ENCODE results near the gene STX1B.
"Not testable (repeated sequence)": the region's sequence is repeated elsewhere in the genome, so short reads cannot be mapped to it uniquely, and the experiment has no call there.

STX1B gene

GRCh38 chr16:30949650-30950515, 60.6 kb downstream of the STX1B start:
- no peak overlapping the region; the same call in 1 of the 2 replicates for H3K27ac ChIP-seq (ENCODE audit: low read depth, low read length)

GRCh38 chr16:30948667-30949649, 61.5 kb downstream of the STX1B start, which contains the start of gene ORAI3:
Gene ORAI3, plus strand, starts transcription at chr16:30949068. Its CDS starts 222 bp downstream, at chr16:30949290.
- Histone ChIP-seq H3K9ac (ENCODE audit: low read length) (peak within 1 kb of the TSS; percentile 72), H3K4me1 (ENCODE audit: control insufficient read depth, insufficient read depth, low read length) (peaks cover 23% of the 10 kb centered on the region), H3K36me3 (ENCODE audit: control insufficient read depth, insufficient read depth, low read length) (peaks cover 21% of the 10 kb centered on the region), H3K27me3 (ENCODE audit: control insufficient read depth, insufficient read depth, low read length) (no peaks in the 10 kb centered on the region), H3K27ac (ENCODE audit: low read depth, low read length) (peak within 1 kb of the TSS; percentile 87), H3K4me3 (ENCODE audit: low read depth, low read length) (peak within 1 kb of the TSS; percentile 75), H3K9me3 (ENCODE audit: control insufficient read depth, insufficient read depth, low read depth, low read length) (no peaks in the 10 kb centered on the region)

More at GRCh38 chr16:30949650-30950515, 60.6 kb downstream of the STX1B start:
- Histone ChIP-seq H3K4me3 (ENCODE audit: low read depth, low read length) (peak overlapping the region; percentile 75), H3K36me3 (ENCODE audit: control insufficient read depth, insufficient read depth, low read length) (peaks cover 13% of the 10 kb centered on the region), H3K9me3 (ENCODE audit: control insufficient read depth, insufficient read depth, low read depth, low read length) (no peaks in the 10 kb centered on the region), H3K9ac (ENCODE audit: low read length) (peak overlapping the region; percentile 72), H3K27me3 (ENCODE audit: control insufficient read depth, insufficient read depth, low read length) (no peaks in the 10 kb centered on the region), H3K4me1 (ENCODE audit: control insufficient read depth, insufficient read depth, low read length) (peaks cover 23% of the 10 kb centered on the region)

GRCh38 chr16:30947859-30948666, 62.4 kb downstream of the STX1B start:
- Histone ChIP-seq H3K4me3 (ENCODE audit: low read depth, low read length) (peak overlapping the region; percentile 75), H3K9ac (ENCODE audit: low read length) (peak overlapping the region; percentile 70), H3K36me3 (ENCODE audit: control insufficient read depth, insufficient read depth, low read length) (peaks cover 27% of the 10 kb centered on the region), H3K9me3 (ENCODE audit: control insufficient read depth, insufficient read depth, low read depth, low read length) (no peaks in the 10 kb centered on the region), H3K27me3 (ENCODE audit: control insufficient read depth, insufficient read depth, low read length) (no peaks in the 10 kb centered on the region), H3K27ac (ENCODE audit: low read depth, low read length) (peak overlapping the region; percentile 87), H3K4me1 (ENCODE audit: control insufficient read depth, insufficient read depth, low read length) (peaks cover 20% of the 10 kb centered on the region)

GRCh38 chr16:30947541-30947858, 62.9 kb downstream of the STX1B start:
- Histone ChIP-seq H3K9me3 (ENCODE audit: control insufficient read depth, insufficient read depth, low read depth, low read length) (no peaks in the 10 kb centered on the region), H3K27ac (ENCODE audit: low read depth, low read length) (peak overlapping the region; percentile 87), H3K27me3 (ENCODE audit: control insufficient read depth, insufficient read depth, low read length) (no peaks in the 10 kb centered on the region), H3K4me1 (ENCODE audit: control insufficient read depth, insufficient read depth, low read length) (peaks cover 25% of the 10 kb centered on the region), H3K4me3 (ENCODE audit: low read depth, low read length) (peak overlapping the region; percentile 69), H3K36me3 (ENCODE audit: control insufficient read depth, insufficient read depth, low read length) (peaks cover 33% of the 10 kb centered on the region), H3K9ac (ENCODE audit: low read length) (peak overlapping the region; percentile 70)

- Histone ChIP-seq H3K27me3 (ENCODE audit: control insufficient read depth, insufficient read depth, low read length) (no peaks in the 10 kb centered on the region), H3K9ac (ENCODE audit: low read length) (peak overlapping the region; percentile 13), H3K27ac (ENCODE audit: low read depth, low read length) (no peak overlapping the region), H3K9me3 (ENCODE audit: control insufficient read depth, insufficient read depth, low read depth, low read length) (no peaks in the 10 kb centered on the region), H3K4me1 (ENCODE audit: control insufficient read depth, insufficient read depth, low read length) (peaks cover 30% of the 10 kb centered on the region), H3K4me3 (ENCODE audit: low read depth, low read length) (no peak overlapping the region), H3K36me3 (ENCODE audit: control insufficient read depth, insufficient read depth, low read length) (peaks cover 38% of the 10 kb centered on the region)
These were observed 63.5 kb downstream of the STX1B start for GRCh38 chr16:30946671-30947540.

- Histone ChIP-seq H3K9ac (ENCODE audit: low read length) (no peak overlapping the region), H3K4me1 (ENCODE audit: control insufficient read depth, insufficient read depth, low read length) (peaks cover 19% of the 10 kb centered on the region), H3K9me3 (ENCODE audit: control insufficient read depth, insufficient read depth, low read depth, low read length) (no peaks in the 10 kb centered on the region), H3K4me3 (ENCODE audit: low read depth, low read length) (no peak overlapping the region), H3K36me3 (ENCODE audit: control insufficient read depth, insufficient read depth, low read length) (peaks cover 47% of the 10 kb centered on the region), H3K27me3 (ENCODE audit: control insufficient read depth, insufficient read depth, low read length) (no peaks in the 10 kb centered on the region), H3K27ac (ENCODE audit: low read depth, low read length) (no peak overlapping the region)
These were observed 66.1 kb downstream of the STX1B start for GRCh38 chr16:30944352-30944751.

- Histone ChIP-seq H3K27ac (ENCODE audit: low read depth, low read length) (no peak overlapping the region), H3K4me1 (ENCODE audit: control insufficient read depth, insufficient read depth, low read length) (peaks cover 19% of the 10 kb centered on the region), H3K9me3 (ENCODE audit: control insufficient read depth, insufficient read depth, low read depth, low read length) (no peaks in the 10 kb centered on the region), H3K9ac (ENCODE audit: low read length) (peak overlapping the region; percentile 27), H3K27me3 (ENCODE audit: control insufficient read depth, insufficient read depth, low read length) (no peaks in the 10 kb centered on the region), H3K36me3 (ENCODE audit: control insufficient read depth, insufficient read depth, low read length) (peaks cover 54% of the 10 kb centered on the region), H3K4me3 (ENCODE audit: low read depth, low read length) (no peak overlapping the region)
These were observed 68.0 kb downstream of the STX1B start for GRCh38 chr16:30942426-30942806.

- H3K27me3 ChIP-seq (ENCODE audit: control insufficient read depth, insufficient read depth, low read length) = no peaks in the 10 kb centered on the region
- H3K4me1 ChIP-seq (ENCODE audit: control insufficient read depth, insufficient read depth, low read length) = peaks cover 14% of the 10 kb centered on the region
- H3K9me3 ChIP-seq (ENCODE audit: control insufficient read depth, insufficient read depth, low read depth, low read length) = no peaks in the 10 kb centered on the region
- peaks cover 56% of the 10 kb centered on the region for H3K36me3 ChIP-seq (ENCODE audit: control insufficient read depth, insufficient read depth, low read length)
- H3K4me3 ChIP-seq (ENCODE audit: low read depth, low read length) = peak overlapping the region; percentile 5; the same call in 1 of the 2 replicates
- peak overlapping the region; percentile 27 for H3K9ac ChIP-seq (ENCODE audit: low read length)
- H3K27ac ChIP-seq (ENCODE audit: low read depth, low read length) = no peak overlapping the region
These were observed 68.6 kb downstream of the STX1B start for GRCh38 chr16:30941600-30942425.

GRCh38 chr16:30939571-30939970, 70.9 kb downstream of the STX1B start:
- not testable (repeated sequence) for H3K27ac ChIP-seq (ENCODE audit: low read depth, low read length); H3K4me3 ChIP-seq (ENCODE audit: low read depth, low read length); H3K9ac ChIP-seq (ENCODE audit: low read length); H3K9me3 ChIP-seq (ENCODE audit: control insufficient read depth, insufficient read depth, low read depth, low read length); H3K27me3 ChIP-seq (ENCODE audit: control insufficient read depth, insufficient read depth, low read length)
- Histone ChIP-seq H3K36me3 (ENCODE audit: control insufficient read depth, insufficient read depth, low read length) (peaks cover 57% of the 10 kb centered on the region), H3K4me1 (ENCODE audit: control insufficient read depth, insufficient read depth, low read length) (peaks cover 14% of the 10 kb centered on the region)
